ENCODE measurements around the gene ZNF148. TPM values are rescaled to one million over a fixed set of nuclear protein-coding genes. Genes with fewer than 3 reads are reported as not detected.

ZNF148 gene
- total RNA-seq, 6 experiments from 2014 or later, result 14.3 to 22.6 (median 20.4) TPM

DNA sequence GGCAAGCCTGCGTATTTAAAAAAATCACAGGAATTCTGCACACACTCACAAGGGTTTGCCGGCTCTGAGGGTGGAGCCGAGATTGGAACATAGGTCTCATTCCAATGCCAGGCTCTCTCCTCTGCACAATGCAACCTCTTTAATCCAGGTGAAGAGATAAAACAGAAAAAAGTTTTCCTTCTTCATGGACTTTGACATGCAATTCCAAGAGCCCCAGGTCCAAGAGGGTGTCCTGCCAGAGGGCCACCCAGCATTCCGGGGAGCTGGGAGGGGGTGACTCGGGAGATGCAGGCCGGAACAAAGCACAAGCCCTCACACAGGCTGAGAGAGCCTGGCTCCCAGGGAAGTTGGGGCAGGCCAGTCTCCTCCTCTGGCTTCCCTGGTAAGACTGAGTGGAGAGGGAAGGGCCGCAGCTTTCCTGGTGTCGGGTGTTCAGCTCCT lies 155.8 kb downstream of the ZNF148 start:
- Histone ChIP-seq H3K36me3 (no peaks in the 10 kb centered on the region), H3K4me1 (no peaks in the 10 kb centered on the region), H3K27me3 (no peaks in the 10 kb centered on the region), H3K4me3 (no peak overlapping the region), H3K27ac (no peak overlapping the region), H3K9me3 (no peaks in the 10 kb centered on the region)
- TF ChIP-seq POLR2A (IDR thresholded peaks at IDR 0.05), result no peak
- TF ChIP-seq, protein P1, sequence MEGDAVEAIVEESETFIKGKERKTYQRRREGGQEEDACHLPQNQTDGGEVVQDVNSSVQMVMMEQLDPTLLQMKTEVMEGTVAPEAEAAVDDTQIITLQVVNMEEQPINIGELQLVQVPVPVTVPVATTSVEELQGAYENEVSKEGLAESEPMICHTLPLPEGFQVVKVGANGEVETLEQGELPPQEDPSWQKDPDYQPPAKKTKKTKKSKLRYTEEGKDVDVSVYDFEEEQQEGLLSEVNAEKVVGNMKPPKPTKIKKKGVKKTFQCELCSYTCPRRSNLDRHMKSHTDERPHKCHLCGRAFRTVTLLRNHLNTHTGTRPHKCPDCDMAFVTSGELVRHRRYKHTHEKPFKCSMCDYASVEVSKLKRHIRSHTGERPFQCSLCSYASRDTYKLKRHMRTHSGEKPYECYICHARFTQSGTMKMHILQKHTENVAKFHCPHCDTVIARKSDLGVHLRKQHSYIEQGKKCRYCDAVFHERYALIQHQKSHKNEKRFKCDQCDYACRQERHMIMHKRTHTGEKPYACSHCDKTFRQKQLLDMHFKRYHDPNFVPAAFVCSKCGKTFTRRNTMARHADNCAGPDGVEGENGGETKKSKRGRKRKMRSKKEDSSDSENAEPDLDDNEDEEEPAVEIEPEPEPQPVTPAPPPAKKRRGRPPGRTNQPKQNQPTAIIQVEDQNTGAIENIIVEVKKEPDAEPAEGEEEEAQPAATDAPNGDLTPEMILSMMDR (IDR thresholded peaks at IDR 0.05), result no peak
- 82% methylated on average over 8 of the region's 8 CpGs for WGBS (ENCODE audit: insufficient coverage, low coverage, low lambda C conversion rate, missing lambda C conversion rate)
- DNase-seq, result no peak
- intact Hi-C loops (cut with DNase I), result no loop called here
- ATAC-seq, result peak in 3 of 4 donors; percentile 23 to 41 (median 41)

GRCh38 chr3:125214738-125215137 lies 160.4 kb downstream of the ZNF148 start:
- no peak overlapping the region for H3K4me3 ChIP-seq
- no peak for ATAC-seq
- intact Hi-C loops (cut with DNase I), result no loop called here
- no peaks in the 10 kb centered on the region for H3K9me3 ChIP-seq
- no peaks in the 10 kb centered on the region for H3K36me3 ChIP-seq
- no peak for DNase-seq
- TF ChIP-seq, protein P1 (IDR thresholded peaks at IDR 0.05), result no peak
- TF ChIP-seq POLR2A (IDR thresholded peaks at IDR 0.05), result no peak
- no peak overlapping the region for H3K27ac ChIP-seq
- 46% methylated on average over 3 of the region's 3 CpGs for WGBS (ENCODE audit: insufficient coverage, low coverage, low lambda C conversion rate, missing lambda C conversion rate)
- no peaks in the 10 kb centered on the region for H3K4me1 ChIP-seq
- H3K27me3 ChIP-seq, result no peaks in the 10 kb centered on the region

- no peaks in the 10 kb centered on the region for H3K27me3 ChIP-seq
- TF ChIP-seq POLR2A (IDR thresholded peaks at IDR 0.05), result no peak
- TF ChIP-seq, protein P1 (IDR thresholded peaks at IDR 0.05), result no peak
- no peaks in the 10 kb centered on the region for H3K4me1 ChIP-seq
- H3K27ac ChIP-seq, result no peak overlapping the region
- no peaks in the 10 kb centered on the region for H3K9me3 ChIP-seq
- 86% methylated on average over 6 of the region's 7 CpGs for WGBS (ENCODE audit: insufficient coverage, low coverage, low lambda C conversion rate, missing lambda C conversion rate)
- no peak for DNase-seq
- no peak for ATAC-seq
- intact Hi-C loops (cut with DNase I), result no loop called here
- H3K4me3 ChIP-seq, result no peak overlapping the region
- no peaks in the 10 kb centered on the region for H3K36me3 ChIP-seq
Observed at GRCh38 chr3:125213946-125214542, 161.1 kb downstream of the ZNF148 start.

GRCh38 chr3:125213364-125213755 lies 161.8 kb downstream of the ZNF148 start:
- 93% methylated on average over 4 of the region's 4 CpGs for WGBS (ENCODE audit: insufficient coverage, low coverage, low lambda C conversion rate, missing lambda C conversion rate)
- no peak for ATAC-seq
- peaks cover 0 to under 1% (median 0%) of the 10 kb centered on the region in 4 donors for H3K4me1 ChIP-seq
- H3K27ac ChIP-seq, result no peak overlapping the region
- H3K4me3 ChIP-seq, result no peak overlapping the region
- H3K27me3 ChIP-seq, result no peaks in the 10 kb centered on the region
- H3K9me3 ChIP-seq, result no peaks in the 10 kb centered on the region
- no peaks in the 10 kb centered on the region for H3K36me3 ChIP-seq
- no peak for DNase-seq
- TF ChIP-seq POLR2A (IDR thresholded peaks at IDR 0.05), result no peak
- TF ChIP-seq, protein P1 (IDR thresholded peaks at IDR 0.05), result no peak
- intact Hi-C loops (cut with DNase I), result no loop called here
